OCI-LY1 (cell line): ENCODE measurements around the gene HSPA12A.

Experiments used
- H2AFZ ChIP-seq: fragments of 200-600 bp; sonication (generic), shearing (Covaris generic); 2 replicates; pipeline ENCODE4 v1.6.0; 2014; ENCODE audit warnings: antibody characterized with exemption, mild to moderate bottlenecking, low read length
- H3F3A ChIP-seq: fragments of 200-600 bp; sonication (generic), shearing (Covaris generic); 2 replicates; pipeline ENCODE4 v1.6.0; 2014; ENCODE audit warnings: mild to moderate bottlenecking, antibody characterized with exemption, low read length, moderate library complexity; ENCODE audit not compliant: insufficient read depth
- H3K27ac ChIP-seq: fragments of 200-600 bp; sonication (generic); 2 replicates; pipeline ENCODE4 v1.5.1; 2014; ENCODE audit warnings: low read length, mixed run types, mild to moderate bottlenecking, low read depth; ENCODE audit not compliant: poor library complexity, severe bottlenecking
- H3K27me3 ChIP-seq: fragments of 200-600 bp; sonication (generic); 2 replicates; pipeline ENCODE4 v1.6.0; 2014; ENCODE audit warnings: antibody characterized with exemption, mild to moderate bottlenecking, low read length, moderate library complexity; ENCODE audit not compliant: insufficient read depth
- H3K36me3 ChIP-seq: fragments of 200-600 bp; sonication (generic); 2 replicates; pipeline ENCODE4 v1.6.1; 2014; ENCODE audit warnings: mild to moderate bottlenecking, antibody characterized with exemption, low read length, moderate library complexity, mixed read lengths; ENCODE audit not compliant: insufficient read depth
- H3K4me1 ChIP-seq: fragments of 200-600 bp; sonication (generic); 2 replicates; pipeline ENCODE4 v1.5.1; 2014; ENCODE audit warnings: mild to moderate bottlenecking, low read length, moderate library complexity; ENCODE audit not compliant: insufficient read depth, severe bottlenecking
- H3K4me2 ChIP-seq: fragments of 200-600 bp; sonication (generic), shearing (Covaris generic); 2 replicates; pipeline ENCODE4 v1.6.1; 2014; ENCODE audit warnings: low read length
- H3K4me3 ChIP-seq: fragments of 200-600 bp; sonication (generic); 2 replicates; pipeline ENCODE4 v1.5.1; 2014; ENCODE audit warnings: low read length, low read depth, mild to moderate bottlenecking, mixed read lengths; ENCODE audit not compliant: poor library complexity, severe bottlenecking
- H3K79me2 ChIP-seq: fragments of 200-600 bp; shearing (Covaris generic); 2 replicates; pipeline ENCODE4 v1.6.1; 2016; ENCODE audit warnings: mixed run types, low read length, mixed read lengths; ENCODE audit not compliant: insufficient read depth
- H3K9ac ChIP-seq: fragments of 200-600 bp; sonication (generic), shearing (Covaris generic); 2 replicates; pipeline ENCODE4 v1.6.1; 2014; ENCODE audit warnings: mild to moderate bottlenecking, low read length, mixed read lengths
- H3K9me2 ChIP-seq: fragments of 200-600 bp; sonication (generic), shearing (Covaris generic); 2 replicates; pipeline ENCODE4 v1.6.1; 2014; ENCODE audit warnings: low read depth, mild to moderate bottlenecking, low read length, mixed read lengths
- H3K9me3 ChIP-seq: fragments of 200-600 bp; shearing (Covaris generic); 2 replicates; pipeline ENCODE4 v1.6.1; 2014; ENCODE audit warnings: low read length, mixed read lengths
- H4K20me1 ChIP-seq: fragments of 200-600 bp; sonication (generic), shearing (Covaris generic); 2 replicates; pipeline ENCODE4 v1.6.0; 2016; ENCODE audit warnings: mild to moderate bottlenecking, low read length; ENCODE audit not compliant: insufficient read depth
- EZH2 ChIP-seq: fragments of 200-600 bp; sonication (generic), shearing (Covaris generic); IDR thresholded peaks from 2 replicates; pipeline ENCODE4 v1.8.0; 2017; ENCODE audit warnings: borderline replicate concordance, mixed run types, mild to moderate bottlenecking, antibody characterized with exemption, low read length, moderate library complexity, mixed read lengths
- TF ChIP-seq, protein P1 (sequence below): fragments of 200-600 bp; sonication (generic), shearing (Covaris generic); IDR thresholded peaks from 2 replicates; pipeline ENCODE4 v1.5.1; 2017; ENCODE audit warnings: mild to moderate bottlenecking, antibody characterized with exemption, low read length, moderate library complexity, mixed read lengths

HSPA12A gene

DNA sequence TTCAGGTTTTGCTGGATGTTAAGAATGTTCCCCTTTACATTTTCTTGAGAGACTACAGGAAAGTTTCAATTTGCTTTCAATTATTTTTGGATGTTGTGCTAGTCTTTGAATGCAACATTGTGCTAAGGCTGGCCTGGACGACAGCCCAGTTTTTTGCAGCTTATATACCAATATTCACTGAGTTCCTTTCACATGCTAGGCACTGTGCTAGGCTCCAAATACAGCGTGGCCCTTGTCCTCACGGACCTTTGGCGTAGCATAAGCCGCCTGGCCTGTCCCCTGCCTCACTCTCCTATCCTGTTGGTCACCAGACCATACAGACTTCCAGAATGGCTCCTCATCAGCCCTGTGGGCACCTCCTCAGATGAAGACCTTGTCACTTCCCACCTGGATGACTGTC is 19.5 kb upstream of the HSPA12A start:
- H3K79me2 ChIP-seq = no peaks in the 10 kb centered on the region
- no peak overlapping the region for H3K27ac ChIP-seq

GRCh38 chr10:116760919-116761318 is 18.6 kb upstream of the HSPA12A start:
- TF ChIP-seq, protein P1, sequence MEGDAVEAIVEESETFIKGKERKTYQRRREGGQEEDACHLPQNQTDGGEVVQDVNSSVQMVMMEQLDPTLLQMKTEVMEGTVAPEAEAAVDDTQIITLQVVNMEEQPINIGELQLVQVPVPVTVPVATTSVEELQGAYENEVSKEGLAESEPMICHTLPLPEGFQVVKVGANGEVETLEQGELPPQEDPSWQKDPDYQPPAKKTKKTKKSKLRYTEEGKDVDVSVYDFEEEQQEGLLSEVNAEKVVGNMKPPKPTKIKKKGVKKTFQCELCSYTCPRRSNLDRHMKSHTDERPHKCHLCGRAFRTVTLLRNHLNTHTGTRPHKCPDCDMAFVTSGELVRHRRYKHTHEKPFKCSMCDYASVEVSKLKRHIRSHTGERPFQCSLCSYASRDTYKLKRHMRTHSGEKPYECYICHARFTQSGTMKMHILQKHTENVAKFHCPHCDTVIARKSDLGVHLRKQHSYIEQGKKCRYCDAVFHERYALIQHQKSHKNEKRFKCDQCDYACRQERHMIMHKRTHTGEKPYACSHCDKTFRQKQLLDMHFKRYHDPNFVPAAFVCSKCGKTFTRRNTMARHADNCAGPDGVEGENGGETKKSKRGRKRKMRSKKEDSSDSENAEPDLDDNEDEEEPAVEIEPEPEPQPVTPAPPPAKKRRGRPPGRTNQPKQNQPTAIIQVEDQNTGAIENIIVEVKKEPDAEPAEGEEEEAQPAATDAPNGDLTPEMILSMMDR = no peak
- TF ChIP-seq EZH2 = no peak
- H3K27me3 ChIP-seq = no peaks in the 10 kb centered on the region; the same call in 1 of the 2 replicates
- H3K4me3 ChIP-seq = no peak overlapping the region
- no peaks in the 10 kb centered on the region for H3K79me2 ChIP-seq
- no peak overlapping the region for H3K27ac ChIP-seq
- no peaks in the 10 kb centered on the region for H4K20me1 ChIP-seq
- H3K9me2 ChIP-seq = no peaks in the 10 kb centered on the region
- no peaks in the 10 kb centered on the region for H3K9me3 ChIP-seq
- no peak overlapping the region for H2AFZ ChIP-seq
- H3K36me3 ChIP-seq = no peaks in the 10 kb centered on the region
- no peak overlapping the region for H3K9ac ChIP-seq
- no peak overlapping the region for H3K4me2 ChIP-seq
- H3F3A ChIP-seq = no peaks in the 10 kb centered on the region
- H3K4me1 ChIP-seq = no peaks in the 10 kb centered on the region

More for the DNA sequence above, 19.5 kb upstream of the HSPA12A start:
- H3K4me2 ChIP-seq = no peak overlapping the region
- H3K9ac ChIP-seq = no peak overlapping the region
- no peak overlapping the region for H3K4me3 ChIP-seq
- H3K9me2 ChIP-seq = no peaks in the 10 kb centered on the region
- H3F3A ChIP-seq = no peaks in the 10 kb centered on the region
- no peaks in the 10 kb centered on the region for H3K4me1 ChIP-seq
- H3K27me3 ChIP-seq = no peaks in the 10 kb centered on the region; the same call in 1 of the 2 replicates
- no peak overlapping the region for H2AFZ ChIP-seq
- no peaks in the 10 kb centered on the region for H3K9me3 ChIP-seq
- no peaks in the 10 kb centered on the region for H4K20me1 ChIP-seq
- no peaks in the 10 kb centered on the region for H3K36me3 ChIP-seq
- TF ChIP-seq, protein P1 = no peak
- TF ChIP-seq EZH2 = no peak

GRCh38 chr10:116757246-116757645 is 14.9 kb upstream of the HSPA12A start:
- TF ChIP-seq, protein P1 = no peak
- TF ChIP-seq EZH2 = no peak
- Histone ChIP-seq H3K27ac (no peak overlapping the region), H3K36me3 (no peaks in the 10 kb centered on the region), H3K9me3 (no peaks in the 10 kb centered on the region), H3K27me3 (no peaks in the 10 kb centered on the region; the same call in 1 of the 2 replicates), H3K9ac (no peak overlapping the region), H3F3A (no peaks in the 10 kb centered on the region), H3K4me3 (no peak overlapping the region), H2AFZ (no peak overlapping the region), H3K4me1 (no peaks in the 10 kb centered on the region), H4K20me1 (no peaks in the 10 kb centered on the region), H3K4me2 (no peak overlapping the region), H3K79me2 (no peaks in the 10 kb centered on the region), H3K9me2 (no peaks in the 10 kb centered on the region)
